Urothelium cell line (cell line): Measurements from ENCODE around the gene FNIP1.
"Not testable (repeated sequence)": the region's sequence is repeated elsewhere in the genome, so short reads cannot be mapped to it uniquely, and the experiment has no call there.

Experiments
- DNase-seq: peaks from one replicate; pipeline ENCODE4 v3.0.0; 2011; ENCODE audit warnings: low spot score, mixed read lengths
- FAIRE-seq: peaks from 2 replicates; lab custom pipeline; 2011; peaks lifted over from hg19 to GRCh38; lab: Jason Lieb, UNC

Gene FNIP1

GRCh38 chr5:131611064-131611381 is 185.8 kb downstream of the FNIP1 start:
- FAIRE-seq (no peak), DNase-seq (no peak)

DNA sequence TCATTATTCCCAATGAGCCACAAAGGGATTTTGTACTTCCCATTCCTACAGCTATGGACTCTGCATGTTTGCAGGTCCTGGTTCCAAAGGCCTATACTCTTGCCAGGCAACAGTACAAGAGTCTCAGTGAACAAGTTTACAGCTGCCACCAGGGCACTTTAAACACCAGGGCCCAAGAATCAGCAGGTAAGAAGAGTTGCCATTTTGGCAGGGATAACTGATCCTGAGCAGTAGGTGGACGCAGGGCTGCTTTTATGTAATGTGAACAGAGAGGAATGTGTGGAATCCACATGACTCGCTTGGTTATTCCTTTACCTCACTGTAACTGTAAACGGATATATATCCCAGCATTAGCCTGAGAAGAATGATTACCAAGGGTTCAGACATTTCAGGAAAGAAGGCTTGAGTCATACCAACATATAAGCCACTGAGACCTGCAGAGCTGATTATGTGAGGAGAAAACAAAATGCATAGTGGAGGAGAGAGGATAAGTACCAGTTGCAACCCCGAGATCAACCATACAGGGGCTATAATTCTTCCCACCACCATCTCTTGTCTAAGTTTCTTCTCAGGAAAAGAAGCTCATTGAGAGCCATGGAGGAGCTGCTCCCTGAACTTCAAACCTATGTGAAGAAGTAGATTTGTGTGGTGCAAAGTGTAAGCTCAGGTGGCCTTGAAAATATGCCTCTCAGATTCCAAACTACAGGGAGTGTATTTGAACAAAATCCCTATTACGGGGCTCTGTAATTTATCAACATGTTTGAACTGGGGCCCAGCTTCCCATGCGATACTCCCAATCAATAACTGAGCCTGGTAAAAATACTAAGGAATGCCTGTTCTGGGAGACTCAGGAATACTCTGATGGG is 186.4 kb downstream of the FNIP1 start:
- DNase-seq (peak; percentile 59), FAIRE-seq (peak; percentile 35)

DNA sequence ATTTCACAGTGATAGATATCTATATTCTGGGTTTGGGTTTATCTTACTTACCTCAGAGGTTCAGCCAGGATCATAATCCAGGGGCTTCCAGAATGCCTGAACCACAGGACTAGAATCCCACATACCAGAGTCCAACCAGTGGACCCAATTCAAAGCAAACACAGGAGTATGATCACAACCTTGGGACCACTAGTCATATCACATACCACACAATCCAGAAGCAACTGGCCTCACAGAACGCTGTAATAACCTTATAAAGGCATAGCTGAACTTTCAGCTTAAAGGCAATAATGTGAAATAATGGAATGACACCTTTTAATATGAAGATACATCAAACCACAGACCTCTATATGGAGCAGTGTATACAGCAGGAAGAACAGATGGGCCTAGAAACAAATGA is 187.0 kb downstream of the FNIP1 start:
- DNase-seq (no peak), FAIRE-seq (no peak)

DNA sequence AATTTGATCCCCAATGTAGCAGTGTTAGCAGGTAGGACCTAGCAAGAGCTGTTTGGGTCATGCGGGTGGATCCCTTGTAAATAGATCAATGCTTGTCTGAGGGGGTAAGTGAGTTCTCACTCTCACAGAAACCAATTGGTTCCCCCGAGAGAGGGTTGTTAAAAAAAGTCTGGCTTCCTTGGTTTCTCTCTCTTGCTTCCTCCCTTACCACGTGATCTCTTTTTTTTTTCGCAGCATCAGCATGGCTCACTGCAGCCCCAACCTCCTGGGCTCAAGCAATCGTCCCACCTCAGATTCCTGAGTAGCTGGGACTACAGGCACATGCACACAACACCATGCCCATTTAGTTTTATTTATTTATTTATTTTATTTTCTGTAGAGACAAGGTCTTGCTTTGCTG is 188.2 kb downstream of the FNIP1 start:
- no peak for DNase-seq
- no peak for FAIRE-seq

- no peak for DNase-seq
- no peak for FAIRE-seq
Measured at GRCh38 chr5:131607903-131608540, 188.8 kb downstream of the FNIP1 start.

DNA sequence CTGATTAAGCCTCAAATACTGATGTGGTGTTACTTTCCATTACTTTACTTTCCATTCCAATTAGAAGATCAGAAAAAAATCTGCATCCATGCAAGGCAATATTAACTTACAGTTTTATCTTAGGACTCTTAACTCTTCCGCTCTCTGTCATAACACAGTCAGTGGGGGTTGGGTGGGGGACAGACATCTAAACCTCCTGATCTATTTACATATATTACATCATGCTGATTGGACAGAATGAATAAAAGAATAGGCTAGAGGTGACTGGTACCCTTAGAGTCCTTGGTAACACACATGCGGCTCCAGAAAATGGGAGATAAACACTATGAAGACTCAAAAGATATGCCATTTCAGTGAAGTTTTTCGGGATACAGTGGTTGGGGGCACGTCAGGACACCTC is 189.4 kb downstream of the FNIP1 start:
- FAIRE-seq (no peak), DNase-seq (no peak)

- FAIRE-seq (no peak), DNase-seq (no peak)
Measured at GRCh38 chr5:131605086-131605485, 191.7 kb downstream of the FNIP1 start.

GRCh38 chr5:131595088-131596033 is 201.5 kb downstream of the FNIP1 start:
- DNase-seq (no peak), FAIRE-seq (no peak)

DNA sequence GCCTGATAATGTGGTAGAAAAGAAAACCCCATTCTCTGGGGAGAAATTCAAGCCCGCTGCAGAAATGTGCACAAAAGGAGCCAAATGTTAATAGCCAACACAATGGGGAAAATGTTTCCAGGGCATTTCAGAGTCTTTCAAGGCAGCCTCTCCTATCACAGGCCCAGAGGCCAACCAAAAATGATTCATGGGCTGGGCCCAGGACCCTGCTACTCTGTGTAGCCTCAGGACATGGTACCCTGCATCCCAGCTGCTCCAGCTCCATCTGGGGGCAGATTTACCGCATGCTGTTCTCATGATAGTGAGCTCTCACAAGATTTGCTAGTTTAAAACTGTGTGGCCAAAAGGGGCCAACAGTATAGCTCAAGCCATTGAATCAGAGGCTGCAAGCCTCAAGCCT is 202.9 kb downstream of the FNIP1 start:
- FAIRE-seq (no peak), DNase-seq (no peak)

DNA sequence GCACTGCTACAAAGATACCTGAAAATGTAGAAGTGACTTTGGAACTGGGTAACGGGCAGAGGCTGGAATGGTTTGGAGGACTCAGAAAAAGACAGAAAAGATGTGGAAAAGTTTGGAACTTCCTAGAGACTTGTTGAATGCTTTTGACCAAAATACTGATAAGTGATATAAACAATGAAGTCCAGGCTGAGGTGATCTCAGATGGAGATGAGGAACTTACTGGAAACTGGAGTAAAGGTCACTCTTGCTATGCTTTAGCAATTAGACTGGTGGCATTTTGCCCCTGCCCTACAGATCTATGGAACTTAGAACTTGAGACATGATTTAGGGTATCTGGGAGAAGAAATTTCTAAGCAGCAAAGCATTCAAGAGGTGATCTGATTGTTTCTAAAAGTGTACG is 203.4 kb downstream of the FNIP1 start:
- DNase-seq, FAIRE-seq: not testable (repeated sequence)
